ENCODE results near the gene RNF145. TPM values are rescaled to one million over a fixed set of nuclear protein-coding genes. Genes with fewer than 3 reads are reported as not detected.

RNF145 gene
- total RNA-seq, 1 experiment from 2014 or later = 193 TPM

DNA sequence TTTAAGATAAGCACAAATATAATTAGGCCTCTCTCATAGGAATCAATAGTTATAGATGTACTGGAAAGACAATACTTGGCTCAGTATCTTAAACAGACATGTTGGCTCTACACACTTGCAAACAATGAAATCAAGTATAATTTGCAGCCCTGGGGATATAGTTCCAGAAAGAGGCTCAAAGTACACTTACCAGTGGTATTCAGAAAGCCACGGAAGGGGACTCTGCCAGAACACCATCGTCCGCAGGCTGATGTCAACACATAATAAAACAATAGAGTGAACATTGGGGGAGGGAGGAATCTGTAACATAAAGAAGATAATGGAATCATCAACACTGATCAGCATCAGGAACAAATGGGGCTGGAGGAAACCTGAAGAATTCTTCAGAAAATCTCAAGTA, 78.5 kb downstream of the RNF145 start:
- Mint-ChIP-seq H3K36me3 (ENCODE audit: insufficient read depth, unreplicated experiment) (no peaks in the 10 kb centered on the region), H3K4me3 (ENCODE audit: low read depth, unreplicated experiment) (no peak overlapping the region), H3K4me1 (ENCODE audit: low read depth, unreplicated experiment) (peaks cover 2% of the 10 kb centered on the region), H3K9me3 (ENCODE audit: low read depth, unreplicated experiment) (no peaks in the 10 kb centered on the region), H3K27ac (ENCODE audit: unreplicated experiment) (no peak overlapping the region), H3K27me3 (ENCODE audit: unreplicated experiment) (peaks cover 73% of the 10 kb centered on the region)
- intact Hi-C loops (cut with micrococcal nuclease; ENCODE audit: unreplicated experiment) = loop anchor here (10.0 kb wide), 1 partner anchor 1116 kb away; no protein-coding TSS in a partner anchor
- no TSS peak for BruUV-seq (replicated peaks)
- no peak for DNase-seq
- CTCF ChIA-PET = no interaction called here
- TF ChIP-seq, protein P1, sequence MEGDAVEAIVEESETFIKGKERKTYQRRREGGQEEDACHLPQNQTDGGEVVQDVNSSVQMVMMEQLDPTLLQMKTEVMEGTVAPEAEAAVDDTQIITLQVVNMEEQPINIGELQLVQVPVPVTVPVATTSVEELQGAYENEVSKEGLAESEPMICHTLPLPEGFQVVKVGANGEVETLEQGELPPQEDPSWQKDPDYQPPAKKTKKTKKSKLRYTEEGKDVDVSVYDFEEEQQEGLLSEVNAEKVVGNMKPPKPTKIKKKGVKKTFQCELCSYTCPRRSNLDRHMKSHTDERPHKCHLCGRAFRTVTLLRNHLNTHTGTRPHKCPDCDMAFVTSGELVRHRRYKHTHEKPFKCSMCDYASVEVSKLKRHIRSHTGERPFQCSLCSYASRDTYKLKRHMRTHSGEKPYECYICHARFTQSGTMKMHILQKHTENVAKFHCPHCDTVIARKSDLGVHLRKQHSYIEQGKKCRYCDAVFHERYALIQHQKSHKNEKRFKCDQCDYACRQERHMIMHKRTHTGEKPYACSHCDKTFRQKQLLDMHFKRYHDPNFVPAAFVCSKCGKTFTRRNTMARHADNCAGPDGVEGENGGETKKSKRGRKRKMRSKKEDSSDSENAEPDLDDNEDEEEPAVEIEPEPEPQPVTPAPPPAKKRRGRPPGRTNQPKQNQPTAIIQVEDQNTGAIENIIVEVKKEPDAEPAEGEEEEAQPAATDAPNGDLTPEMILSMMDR (IDR thresholded peaks at IDR 0.05; ENCODE audit: unreplicated experiment) = no peak

GRCh38 chr5:159128070-159128541, 81.2 kb downstream of the RNF145 start:
- H3K4me3 Mint-ChIP-seq (ENCODE audit: low read depth, unreplicated experiment) = no peak overlapping the region
- no peaks in the 10 kb centered on the region for H3K4me1 Mint-ChIP-seq (ENCODE audit: low read depth, unreplicated experiment)
- H3K27ac Mint-ChIP-seq (ENCODE audit: unreplicated experiment) = no peak overlapping the region
- BruUV-seq (replicated peaks) = no TSS peak
- no peaks in the 10 kb centered on the region for H3K36me3 Mint-ChIP-seq (ENCODE audit: insufficient read depth, unreplicated experiment)
- CTCF ChIA-PET = no interaction called here
- DNase-seq = no peak
- TF ChIP-seq, protein P1 (IDR thresholded peaks at IDR 0.05; ENCODE audit: unreplicated experiment) = no peak
- peaks cover 3% of the 10 kb centered on the region for H3K9me3 Mint-ChIP-seq (ENCODE audit: low read depth, unreplicated experiment)
- intact Hi-C loops (cut with micrococcal nuclease; ENCODE audit: unreplicated experiment) = no loop called here
- H3K27me3 Mint-ChIP-seq (ENCODE audit: unreplicated experiment) = peaks cover 72% of the 10 kb centered on the region

DNA sequence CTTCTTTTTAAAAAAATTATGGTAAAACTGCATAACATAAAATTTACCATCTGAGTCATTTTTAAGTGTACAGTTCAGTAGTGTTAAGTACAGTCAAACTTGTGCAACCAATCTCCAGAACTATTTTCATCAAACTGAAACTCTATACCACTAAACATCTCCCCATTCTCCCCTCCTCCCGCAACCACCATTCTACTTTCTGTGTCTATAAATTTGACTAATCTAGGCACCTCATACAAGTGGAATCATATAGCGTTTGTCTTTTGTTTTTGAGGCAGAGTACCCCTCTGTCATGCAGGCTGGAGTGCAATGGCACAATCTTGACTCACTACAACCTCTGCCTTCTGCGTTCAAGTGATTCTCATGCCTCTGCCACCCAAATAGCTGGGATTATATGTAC, 85.7 kb downstream of the RNF145 start:
- TF ChIP-seq, protein P1 (IDR thresholded peaks at IDR 0.05; ENCODE audit: unreplicated experiment) = no peak
- H3K36me3 Mint-ChIP-seq (ENCODE audit: insufficient read depth, unreplicated experiment) = no peaks in the 10 kb centered on the region
- DNase-seq = no peak
- no TSS peak for BruUV-seq (replicated peaks)
- peaks cover 38% of the 10 kb centered on the region for H3K27me3 Mint-ChIP-seq (ENCODE audit: unreplicated experiment)
- peaks cover 13% of the 10 kb centered on the region for H3K4me1 Mint-ChIP-seq (ENCODE audit: low read depth, unreplicated experiment)
- CTCF ChIA-PET = no interaction called here
- H3K4me3 Mint-ChIP-seq (ENCODE audit: low read depth, unreplicated experiment) = no peak overlapping the region
- intact Hi-C loops (cut with micrococcal nuclease; ENCODE audit: unreplicated experiment) = no loop called here
- H3K9me3 Mint-ChIP-seq (ENCODE audit: low read depth, unreplicated experiment) = peaks cover 3% of the 10 kb centered on the region
- H3K27ac Mint-ChIP-seq (ENCODE audit: unreplicated experiment) = no peak overlapping the region

- TF ChIP-seq, protein P1 (IDR thresholded peaks at IDR 0.05; ENCODE audit: unreplicated experiment) = no peak
- Mint-ChIP-seq H3K27me3 (ENCODE audit: unreplicated experiment) (peaks cover 37% of the 10 kb centered on the region), H3K4me3 (ENCODE audit: low read depth, unreplicated experiment) (no peak overlapping the region), H3K9me3 (ENCODE audit: low read depth, unreplicated experiment) (peaks cover 3% of the 10 kb centered on the region), H3K36me3 (ENCODE audit: insufficient read depth, unreplicated experiment) (no peaks in the 10 kb centered on the region), H3K4me1 (ENCODE audit: low read depth, unreplicated experiment) (peaks cover 13% of the 10 kb centered on the region), H3K27ac (ENCODE audit: unreplicated experiment) (no peak overlapping the region)
- intact Hi-C loops (cut with micrococcal nuclease; ENCODE audit: unreplicated experiment) = no loop called here
- CTCF ChIA-PET = no interaction called here
- no peak for DNase-seq
- BruUV-seq (replicated peaks) = no TSS peak
These were observed 86.2 kb downstream of the RNF145 start for GRCh38 chr5:159123189-159123588.

Measured in Calu3 (cell line).